GM19463 (cell line): ENCODE measurements around the gene SMYD3.
A peak's percentile ranks its signal among the peaks of the same experiment; 100 is the strongest.

Experiments used
- ATAC-seq: cut with Tn5 transposase; IDR thresholded peaks from one replicate; pipeline ENCODE4 v1.9.1; 2021; ENCODE audit warnings: mild to moderate bottlenecking, moderate library complexity; ENCODE audit not compliant: unreplicated experiment

SMYD3 gene

GRCh38 chr1:245888809-245889208, 618.3 kb downstream of the SMYD3 start:
- ATAC-seq = no peak

- no peak for ATAC-seq
Observed at GRCh38 chr1:245887829-245888228, 619.2 kb downstream of the SMYD3 start.

GRCh38 chr1:245881767-245882391, 625.2 kb downstream of the SMYD3 start:
- ATAC-seq = no peak

DNA sequence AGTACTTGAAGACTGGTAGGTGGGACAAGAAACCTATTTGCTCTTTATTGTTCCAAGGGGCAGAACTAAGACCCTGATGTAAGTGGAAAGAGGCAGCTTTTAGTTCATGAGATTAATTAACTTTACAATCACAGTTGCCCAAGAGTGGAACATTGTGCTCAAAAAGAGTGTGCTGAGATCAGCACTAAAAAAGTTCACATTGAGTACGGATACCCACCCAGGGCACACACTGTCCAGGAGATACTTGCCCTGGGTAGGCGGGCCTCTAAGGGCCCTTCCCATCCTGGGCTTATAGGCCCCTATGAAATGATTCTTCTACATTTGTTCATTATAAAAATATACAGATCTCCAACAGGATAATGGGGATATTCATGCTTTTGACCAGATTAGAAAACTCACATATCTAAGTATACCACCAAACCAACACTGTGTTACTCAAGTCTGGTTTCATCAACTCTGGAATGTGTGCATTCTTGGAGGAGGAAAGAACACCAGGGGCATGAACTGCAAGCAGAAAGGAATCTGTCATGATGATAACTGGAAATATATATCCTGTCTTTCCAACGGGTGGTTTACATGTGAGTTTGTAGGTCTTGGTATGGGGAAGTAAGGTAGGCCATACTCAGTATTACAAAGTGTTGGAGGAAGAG, 626.2 kb downstream of the SMYD3 start:
- ATAC-seq = no peak

DNA sequence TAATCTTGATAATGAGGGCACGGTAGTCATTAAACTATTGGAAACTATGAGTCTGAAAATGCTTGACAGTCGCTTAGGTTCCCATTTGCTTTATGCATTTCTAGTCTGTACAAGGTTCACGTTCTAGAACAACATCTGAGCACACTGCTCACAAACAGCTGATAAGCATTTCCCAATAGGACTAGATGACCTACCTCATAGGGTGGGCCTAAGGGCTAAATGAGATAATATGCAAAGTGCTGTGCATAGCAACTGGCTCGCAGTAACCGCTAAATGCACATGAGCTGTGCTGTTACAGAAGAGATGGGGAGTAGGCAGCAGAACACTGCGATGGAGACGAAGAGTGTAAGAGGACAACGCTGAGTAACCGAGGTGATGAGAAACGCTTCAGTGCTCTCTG, 628.0 kb downstream of the SMYD3 start:
- no peak for ATAC-seq

DNA sequence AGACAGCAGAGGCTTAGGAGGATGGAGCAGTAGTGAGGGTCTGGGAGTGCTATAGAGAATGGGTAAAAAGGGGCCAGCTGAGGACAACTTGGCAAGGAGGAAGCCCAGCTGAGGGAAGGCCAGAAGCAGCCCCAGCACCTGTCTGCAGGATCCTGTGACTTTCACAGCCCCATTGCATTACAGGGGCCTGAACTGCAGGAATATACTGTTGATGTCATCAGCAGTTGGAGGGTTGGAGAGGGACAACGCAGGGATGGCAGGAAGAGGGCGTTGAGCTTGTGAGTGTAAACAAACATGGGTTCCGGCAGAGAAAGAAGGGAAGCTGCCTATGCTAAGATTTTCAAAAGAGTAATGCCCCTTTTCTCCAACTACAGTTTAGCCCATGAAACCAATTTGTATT, 628.5 kb downstream of the SMYD3 start:
- ATAC-seq = no peak

DNA sequence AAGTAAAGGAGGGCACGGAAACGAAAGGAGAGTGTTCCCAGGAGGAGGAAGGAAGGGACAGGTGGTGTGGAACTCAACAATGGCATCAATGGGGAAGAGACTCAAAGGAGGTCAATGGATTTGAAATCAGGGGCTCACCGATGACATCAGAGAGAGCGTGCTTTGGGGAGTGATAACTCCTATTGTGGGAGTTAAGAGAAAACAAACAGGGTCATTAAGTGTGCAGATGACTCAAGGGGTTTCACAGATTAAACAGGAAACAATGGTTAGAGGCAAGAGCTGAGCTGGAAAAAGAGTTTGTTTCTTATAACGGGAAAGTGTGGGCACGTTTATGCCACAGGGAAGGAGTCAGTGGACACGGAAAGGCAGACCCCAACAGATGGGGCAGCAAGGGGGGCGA, 629.1 kb downstream of the SMYD3 start:
- no peak for ATAC-seq

DNA sequence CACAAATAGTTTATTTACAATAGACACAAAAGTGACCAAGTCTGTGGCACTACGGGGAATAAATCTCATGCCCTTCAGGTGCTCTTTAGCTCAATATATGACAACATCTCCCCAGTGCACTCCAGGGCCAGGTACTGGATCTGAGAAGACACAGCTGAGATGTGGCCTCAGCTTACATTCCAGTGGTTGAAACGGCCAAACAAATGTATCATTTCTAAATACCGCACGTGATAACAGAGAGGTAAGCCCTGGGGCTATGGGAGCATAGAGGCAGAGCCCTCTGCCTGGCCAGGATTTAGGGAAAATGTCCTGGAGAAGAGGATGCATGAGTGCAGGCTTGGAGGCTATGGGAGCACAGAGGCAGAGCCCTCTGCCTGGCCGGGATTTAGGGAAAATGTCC, 630.5 kb downstream of the SMYD3 start:
- ATAC-seq = no peak

DNA sequence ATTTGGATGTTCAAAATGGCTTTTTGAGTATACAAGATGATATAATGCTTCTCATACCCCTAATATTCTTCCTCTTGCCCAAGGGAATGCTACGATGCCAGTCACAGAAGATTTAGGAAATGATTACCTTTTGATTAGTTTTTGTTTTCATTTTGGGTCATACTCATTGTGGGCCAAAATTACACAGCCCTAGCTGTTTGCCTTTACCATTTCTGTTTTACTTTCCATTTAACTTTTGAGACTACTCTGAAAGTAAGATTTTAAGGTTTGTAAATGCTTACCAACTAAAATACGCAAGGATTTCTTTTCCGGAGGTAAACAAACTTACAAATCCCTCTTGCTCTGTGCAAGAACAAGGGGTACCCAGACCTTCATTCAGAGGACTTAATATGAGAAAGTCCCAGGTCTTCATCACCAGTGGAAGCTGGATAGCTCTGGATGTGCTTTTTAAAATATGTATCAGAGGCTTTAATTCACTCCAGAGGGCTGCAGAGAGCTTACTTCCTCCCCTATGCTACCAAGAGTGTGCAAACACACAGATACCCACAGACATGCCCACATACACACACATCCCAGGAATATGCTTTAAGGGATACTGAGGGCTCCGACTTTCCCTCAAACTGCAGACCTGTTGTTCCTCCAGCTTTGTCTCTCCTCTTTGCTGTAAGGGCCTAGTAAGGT, 631.4 kb downstream of the SMYD3 start:
- ATAC-seq = peak; percentile 57

DNA sequence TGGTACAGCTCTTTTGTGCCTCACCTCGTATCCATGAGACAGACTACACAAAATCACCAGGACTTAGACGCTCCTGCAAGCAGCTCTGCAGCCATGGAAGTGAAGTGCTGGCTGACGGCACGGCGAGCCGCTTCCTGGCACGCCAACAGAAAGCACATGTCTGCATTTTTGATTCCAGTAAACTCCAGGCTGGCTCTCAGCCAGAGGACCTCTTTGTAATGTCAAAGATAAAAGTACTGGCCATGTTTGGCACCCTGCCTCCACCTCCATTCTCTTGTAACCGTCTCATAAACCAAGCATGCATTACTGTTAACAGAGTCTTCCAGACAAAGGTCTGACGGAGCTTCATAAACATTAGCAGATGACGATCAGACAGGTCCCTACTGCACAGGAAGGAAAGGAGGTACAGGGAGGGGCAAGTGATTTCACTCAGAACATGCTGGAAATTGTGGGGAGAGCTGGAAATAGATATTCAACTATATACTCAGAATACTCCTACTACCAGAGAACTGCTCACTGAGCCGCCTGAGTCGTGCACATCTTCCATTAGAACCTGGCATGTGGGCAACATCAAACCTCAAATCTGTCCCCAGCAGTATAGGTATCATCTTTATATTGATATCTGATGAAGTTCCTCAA, 632.0 kb downstream of the SMYD3 start:
- peak; percentile 12 for ATAC-seq

DNA sequence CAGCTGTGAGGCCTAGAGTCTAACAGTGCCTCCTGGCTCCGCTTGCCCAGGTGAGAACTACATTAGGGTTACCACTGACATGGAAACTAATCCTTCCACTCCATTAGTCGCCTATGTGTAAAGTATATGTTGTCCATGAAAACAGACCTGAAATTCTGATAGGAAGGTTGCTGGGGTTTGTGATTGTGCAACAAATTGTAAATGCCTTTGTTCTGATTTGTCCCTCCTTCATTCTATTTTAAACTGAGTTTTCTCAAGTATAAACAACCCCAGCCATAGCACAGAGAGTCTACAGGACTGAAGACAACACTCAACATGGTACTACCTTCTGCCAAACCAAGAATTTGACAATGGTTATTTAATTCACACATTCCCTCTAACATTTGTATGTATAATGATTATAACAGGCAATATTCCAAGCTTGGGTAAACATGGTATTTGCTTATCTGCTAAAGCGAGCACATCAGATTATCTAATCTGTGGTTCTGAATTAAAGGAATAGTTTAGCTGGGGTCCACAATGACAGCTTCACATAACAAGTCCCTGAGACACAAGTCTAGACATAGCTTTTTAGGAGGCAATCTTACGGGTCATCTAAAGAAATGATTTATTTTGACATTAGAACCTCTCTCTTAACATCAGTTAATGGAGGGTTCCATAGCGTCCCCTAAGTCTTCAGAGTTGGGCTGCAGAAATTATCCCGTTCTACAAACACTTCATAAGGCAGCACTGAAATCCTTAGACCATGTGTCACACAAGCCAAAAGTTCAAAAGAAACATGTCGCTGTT, 633.0 kb downstream of the SMYD3 start:
- ATAC-seq = no peak

- ATAC-seq = no peak
Observed at GRCh38 chr1:245873068-245873467, 634.0 kb downstream of the SMYD3 start.

- ATAC-seq = no peak
Observed at GRCh38 chr1:245872475-245872874, 634.6 kb downstream of the SMYD3 start.

- ATAC-seq = no peak
Observed at GRCh38 chr1:245871915-245872314, 635.2 kb downstream of the SMYD3 start.

- no peak for ATAC-seq
Observed at GRCh38 chr1:245871191-245871590, 635.9 kb downstream of the SMYD3 start.

DNA sequence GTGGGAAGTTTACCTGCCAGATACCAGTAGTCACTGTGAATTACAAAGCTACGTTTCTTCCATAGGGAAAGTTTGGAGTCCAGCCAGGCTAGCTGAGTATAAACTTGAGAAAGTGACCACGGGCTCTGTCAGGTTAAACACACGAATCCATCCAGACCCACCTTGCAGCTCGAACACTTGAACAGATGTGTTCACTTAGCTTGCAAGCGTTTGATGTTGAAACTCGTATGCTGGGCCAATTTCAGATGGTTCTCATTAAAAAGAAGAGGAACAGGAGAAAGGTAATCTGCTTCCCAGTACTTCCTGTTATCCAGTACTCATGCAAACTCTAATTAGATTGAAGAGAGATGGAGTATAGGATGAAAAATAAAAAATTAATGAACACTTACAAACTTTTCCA, 636.4 kb downstream of the SMYD3 start:
- ATAC-seq = no peak

DNA sequence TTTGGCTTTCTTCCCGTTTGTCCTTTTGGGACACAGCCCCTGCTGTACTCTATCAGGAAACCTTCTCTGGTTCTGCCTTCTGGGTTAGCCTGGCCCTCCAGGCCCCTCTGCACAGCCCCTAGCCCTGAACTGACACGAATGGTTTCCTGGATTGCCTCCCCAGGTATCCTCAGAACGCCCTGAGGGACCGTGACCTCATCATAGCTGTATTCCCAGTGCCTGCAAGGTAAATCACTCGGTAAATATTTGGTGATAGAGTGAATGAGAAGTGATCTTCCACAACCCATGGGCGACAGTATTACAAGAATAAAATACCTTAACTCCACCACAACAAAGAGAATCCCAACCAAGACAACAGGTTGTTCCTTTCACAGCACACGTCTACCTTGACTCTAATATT, 637.2 kb downstream of the SMYD3 start:
- no peak for ATAC-seq

DNA sequence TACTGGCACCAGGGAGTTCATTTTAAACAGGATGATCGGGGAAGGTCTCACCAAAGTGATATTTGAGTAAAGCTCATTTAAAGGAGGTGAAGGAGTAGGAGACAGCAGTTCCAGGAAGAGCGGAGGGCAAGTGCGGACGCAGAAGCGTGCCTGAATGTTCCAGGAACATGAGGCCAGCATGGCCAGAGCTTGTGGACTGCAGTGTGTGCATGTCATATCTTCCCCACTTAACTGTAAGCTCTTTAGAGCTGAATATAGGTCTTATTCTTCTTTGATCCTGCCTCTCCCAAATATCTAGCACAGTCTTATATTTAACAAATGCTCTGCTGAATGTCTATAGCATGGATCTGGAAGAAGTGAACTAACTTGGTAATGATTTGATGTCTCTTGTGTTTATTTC, 639.3 kb downstream of the SMYD3 start:
- no peak for ATAC-seq

DNA sequence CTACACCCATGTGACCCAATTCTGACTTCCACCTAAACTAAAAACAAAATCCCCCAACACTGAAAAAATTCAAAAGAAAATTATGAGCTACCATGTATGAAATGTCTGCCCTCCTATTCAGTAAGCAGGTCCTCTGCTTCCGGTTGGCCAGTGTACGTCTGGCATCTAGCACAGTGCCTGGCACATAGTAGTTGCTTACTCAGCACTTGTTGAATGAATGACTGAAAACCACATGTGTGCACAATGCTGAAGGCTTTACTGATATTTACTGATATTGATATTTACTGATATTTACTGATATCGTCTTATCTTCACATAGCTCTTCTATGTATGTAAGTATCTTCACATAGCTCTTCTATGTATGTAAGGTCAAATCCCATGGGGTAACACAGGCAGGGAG, 642.2 kb downstream of the SMYD3 start:
- no peak for ATAC-seq

DNA sequence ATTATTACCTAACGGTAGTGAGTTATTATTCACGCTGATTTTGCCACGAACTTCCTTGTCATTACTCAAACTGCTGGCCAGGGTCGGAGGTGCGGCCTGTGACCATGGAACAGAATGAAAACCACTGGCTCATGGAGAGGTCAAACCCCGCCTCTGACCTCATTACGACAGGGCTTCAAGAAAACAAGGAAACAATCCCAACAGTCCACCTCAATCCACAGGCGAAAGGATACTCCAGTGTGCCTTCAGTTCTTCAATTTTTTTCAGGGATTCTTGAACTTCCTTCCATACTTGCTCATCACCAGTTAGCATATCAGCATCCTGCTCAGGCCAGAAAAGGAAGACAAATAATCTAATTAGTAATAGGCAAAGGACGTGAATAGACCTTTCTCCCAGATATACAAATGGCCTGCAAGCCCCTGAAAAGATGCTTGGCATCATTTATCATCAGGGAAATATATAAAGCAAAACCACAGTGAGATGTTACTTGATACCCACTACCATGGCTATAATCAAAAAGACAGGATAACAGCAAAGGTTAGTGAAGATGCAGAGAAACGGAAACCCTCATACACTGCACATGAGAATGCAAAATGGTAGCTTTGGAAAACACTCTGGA, 643.4 kb downstream of the SMYD3 start:
- ATAC-seq = no peak
